Measurements from ENCODE around the gene RASAL3.
A peak's percentile ranks its signal among the peaks of the same experiment; 100 is the strongest.

RASAL3 gene

GRCh38 chr19:15471639-15472101 is 7.3 kb upstream of the RASAL3 start:
- DNase-seq, result no peak

GRCh38 chr19:15469513-15470297 is 5.4 kb upstream of the RASAL3 start:
- DNase-seq, result no peak

GRCh38 chr19:15468675-15469512 is 4.5 kb upstream of the RASAL3 start:
- no peak for DNase-seq

- no peak for DNase-seq
These were observed 3.4 kb upstream of the RASAL3 start for GRCh38 chr19:15467734-15468214.

- DNase-seq, result peak; percentile 50
These were observed 2.7 kb upstream of the RASAL3 start for GRCh38 chr19:15466851-15467733.

GRCh38 chr19:15463861-15464371 is 428 bp downstream of the RASAL3 start:
- DNase-seq, result peak; percentile 79

- no peak for DNase-seq
These were observed 2.6 kb downstream of the RASAL3 start for GRCh38 chr19:15461694-15462093.

GRCh38 chr19:15457701-15458484 is 6.5 kb downstream of the RASAL3 start:
- DNase-seq, result no peak

GRCh38 chr19:15456871-15457700 is 7.3 kb downstream of the RASAL3 start:
- no peak for DNase-seq

GRCh38 chr19:15456441-15456840 is 7.9 kb downstream of the RASAL3 start:
- DNase-seq, result no peak

GRCh38 chr19:15455996-15456395 is 8.3 kb downstream of the RASAL3 start:
- DNase-seq, result no peak

GRCh38 chr19:15453906-15454860 is 10.2 kb downstream of the RASAL3 start:
- DNase-seq, result no peak

GRCh38 chr19:15453091-15453578 is 11.2 kb downstream of the RASAL3 start:
- DNase-seq, result no peak

- DNase-seq, result no peak
These were observed 12.0 kb downstream of the RASAL3 start for GRCh38 chr19:15452111-15453047.

GRCh38 chr19:15450528-15450890 is 13.8 kb downstream of the RASAL3 start:
- no peak for DNase-seq

- DNase-seq, result peak; percentile 80
These were observed 14.5 kb downstream of the RASAL3 start, which contains the start of gene WIZ for GRCh38 chr19:15449620-15450527. WIZ (minus strand) TSS chr19:15449956; CDS start chr19:15448307, 1,649 bp downstream.

Measured in activated effector memory CD4-positive, alpha-beta T cell treated with Interleukin-2 at 50 U/mL for 16 hours (primary cell).